ENCODE data around the gene TMEM165.
"Not testable (repeated sequence)": the region's sequence is repeated elsewhere in the genome, so short reads cannot be mapped to it uniquely, and the experiment has no call there.

Gene TMEM165, protein sequence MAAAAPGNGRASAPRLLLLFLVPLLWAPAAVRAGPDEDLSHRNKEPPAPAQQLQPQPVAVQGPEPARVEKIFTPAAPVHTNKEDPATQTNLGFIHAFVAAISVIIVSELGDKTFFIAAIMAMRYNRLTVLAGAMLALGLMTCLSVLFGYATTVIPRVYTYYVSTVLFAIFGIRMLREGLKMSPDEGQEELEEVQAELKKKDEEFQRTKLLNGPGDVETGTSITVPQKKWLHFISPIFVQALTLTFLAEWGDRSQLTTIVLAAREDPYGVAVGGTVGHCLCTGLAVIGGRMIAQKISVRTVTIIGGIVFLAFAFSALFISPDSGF

DNA sequence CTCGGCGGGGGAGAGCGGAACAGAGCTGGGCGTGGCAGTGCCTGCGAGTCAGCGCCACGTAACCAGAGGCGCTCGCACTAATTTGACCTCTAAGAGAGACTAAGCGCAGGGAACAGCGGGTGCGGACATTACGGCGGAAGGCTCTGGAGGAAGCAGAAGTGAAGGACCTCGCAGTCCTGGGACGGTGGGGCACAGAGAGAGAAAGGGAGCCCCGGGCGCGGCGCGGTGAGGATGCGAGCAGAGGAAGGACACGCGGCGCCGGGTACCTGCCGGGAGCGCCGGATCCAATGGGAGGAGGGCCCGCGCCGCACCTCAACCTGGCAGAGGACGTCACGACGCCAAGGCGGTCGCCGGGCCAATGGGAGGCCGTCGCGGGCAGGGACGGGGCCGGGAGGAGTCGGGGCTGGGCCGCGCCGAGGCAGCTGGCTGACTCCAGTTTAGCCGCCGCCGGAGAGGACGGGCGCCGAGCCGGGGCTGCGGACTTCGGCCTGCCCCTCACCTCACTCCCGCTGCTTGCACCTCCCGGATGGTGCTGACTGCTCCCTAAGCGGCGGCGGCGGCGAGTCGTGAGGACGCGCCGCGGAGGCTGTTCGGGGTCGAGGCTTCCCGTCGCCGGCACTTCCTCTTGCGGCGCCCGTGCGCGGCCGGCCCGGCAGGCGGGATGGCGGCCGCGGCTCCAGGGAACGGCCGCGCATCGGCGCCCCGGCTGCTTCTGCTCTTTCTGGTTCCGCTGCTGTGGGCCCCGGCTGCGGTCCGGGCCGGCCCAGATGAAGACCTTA is at the start of gene TMEM165:
Gene TMEM165 (plus strand): TSS at position 429 of the 779 bp plus-strand sequence. CDS start 233 bp downstream, at position 662.
- peak; percentile 95 for DNase-seq

DNA sequence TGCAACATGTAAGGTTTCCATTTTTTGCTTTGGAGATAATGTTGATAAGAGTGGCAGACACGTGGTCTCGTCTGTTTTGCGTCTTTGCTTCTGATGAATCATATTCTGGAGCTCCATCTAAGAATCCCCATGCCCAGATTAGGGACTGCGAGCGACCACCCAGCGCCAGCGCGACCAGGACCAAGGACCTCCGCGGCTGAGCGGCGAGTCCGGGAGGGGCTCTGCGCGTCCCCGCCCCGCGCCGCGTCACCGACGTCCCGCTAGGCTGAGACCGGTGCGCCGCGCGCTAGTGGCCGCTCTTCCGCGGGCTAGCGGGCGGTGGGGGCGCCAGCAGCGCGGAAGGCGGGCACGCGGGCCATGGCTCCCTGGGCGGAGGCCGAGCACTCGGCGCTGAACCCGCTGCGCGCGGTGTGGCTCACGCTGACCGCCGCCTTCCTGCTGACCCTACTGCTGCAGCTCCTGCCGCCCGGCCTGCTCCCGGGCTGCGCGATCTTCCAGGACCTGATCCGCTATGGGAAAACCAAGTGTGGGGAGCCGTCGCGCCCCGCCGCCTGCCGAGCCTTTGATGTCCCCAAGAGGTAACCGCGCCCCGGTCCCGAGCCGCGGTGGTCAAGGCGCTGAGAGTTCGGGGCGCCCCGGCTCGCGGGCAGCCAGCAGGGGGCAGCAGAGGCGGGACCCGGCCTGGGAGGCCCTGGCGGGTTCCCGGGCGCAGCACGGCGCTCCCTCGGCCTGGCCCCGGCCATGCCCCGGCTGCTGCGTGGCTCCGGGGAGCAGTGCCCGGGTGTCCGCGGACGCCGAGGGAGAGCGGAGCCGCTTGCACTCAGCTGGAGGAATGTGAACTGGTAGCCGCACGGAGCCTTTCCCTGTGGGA is 49.5 kb upstream of the TMEM165 start, which contains the start of gene SRD5A3:
Gene SRD5A3 (plus strand): TSS at position 263 of the 871 bp plus-strand sequence. CDS start 95 bp downstream, at position 358.
- peak; percentile 97 for DNase-seq

DNA sequence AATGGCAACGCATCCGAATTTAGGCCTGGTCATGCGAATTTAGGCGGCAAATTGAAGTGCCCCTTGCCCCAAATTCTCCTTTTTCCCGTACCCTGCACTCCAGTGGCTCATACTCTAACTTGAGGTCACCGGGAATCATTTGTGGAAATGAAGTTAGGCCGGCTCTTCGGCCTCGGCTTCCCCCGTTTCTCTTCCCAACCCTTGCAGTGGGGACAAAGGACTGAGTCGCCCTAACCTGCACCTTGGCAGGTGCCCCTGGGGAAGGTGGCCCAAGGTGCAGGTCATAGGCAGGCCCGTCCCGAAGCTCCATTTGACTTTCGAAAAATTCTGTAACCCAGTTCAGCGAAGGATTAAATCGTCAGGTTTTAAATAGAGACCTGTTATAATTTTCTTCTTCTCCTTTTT is 48.9 kb upstream of the TMEM165 start:
- peak; percentile 64 for DNase-seq

DNA sequence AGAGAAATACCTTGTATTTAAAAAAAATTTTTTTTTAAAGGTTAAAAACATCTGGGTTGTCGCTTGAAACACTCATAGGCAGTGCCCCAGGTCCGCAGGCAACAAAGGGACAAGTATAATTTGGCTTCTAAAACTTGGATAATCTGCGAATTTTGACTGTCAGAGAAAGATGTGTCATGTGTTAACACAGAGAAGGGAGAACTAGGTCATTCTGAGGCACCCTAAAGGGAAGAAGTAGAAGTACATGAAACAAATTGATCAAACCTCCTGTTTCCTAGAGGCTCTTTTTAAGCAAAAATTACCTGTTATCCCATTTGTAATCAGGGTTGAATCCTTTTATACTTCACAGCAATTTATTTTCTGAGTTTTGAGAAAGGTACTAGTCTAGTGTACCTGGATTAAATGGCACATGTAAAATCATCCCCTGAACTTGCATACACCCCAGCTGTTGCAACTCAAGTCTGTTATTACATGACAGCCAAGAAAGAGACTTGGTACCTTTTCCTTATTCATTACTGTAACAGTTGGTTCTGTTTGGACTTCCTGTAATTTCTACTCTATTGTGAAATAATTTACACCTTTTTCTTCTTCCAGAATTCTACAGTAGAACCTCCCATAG is 48.0 kb upstream of the TMEM165 start:
- no peak for DNase-seq

DNA sequence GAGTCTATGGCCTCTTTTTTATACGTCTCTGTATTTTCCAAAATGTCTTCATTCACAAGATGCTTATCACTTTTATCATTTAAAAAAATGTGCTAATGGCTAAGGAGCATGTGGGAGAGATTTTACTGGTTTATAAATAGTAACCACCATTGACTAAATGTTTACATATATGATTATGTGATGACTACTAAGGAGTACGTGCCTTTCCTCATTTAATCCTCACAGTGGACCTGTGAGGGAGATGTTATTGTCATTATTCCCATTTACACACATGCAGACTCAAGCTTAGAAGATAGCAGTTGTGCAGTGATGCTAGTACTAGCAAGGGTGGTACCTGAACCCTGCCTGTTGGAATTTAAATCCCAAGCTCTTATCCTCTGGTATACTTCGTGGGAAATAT is 47.3 kb upstream of the TMEM165 start:
- DNase-seq = no peak

DNA sequence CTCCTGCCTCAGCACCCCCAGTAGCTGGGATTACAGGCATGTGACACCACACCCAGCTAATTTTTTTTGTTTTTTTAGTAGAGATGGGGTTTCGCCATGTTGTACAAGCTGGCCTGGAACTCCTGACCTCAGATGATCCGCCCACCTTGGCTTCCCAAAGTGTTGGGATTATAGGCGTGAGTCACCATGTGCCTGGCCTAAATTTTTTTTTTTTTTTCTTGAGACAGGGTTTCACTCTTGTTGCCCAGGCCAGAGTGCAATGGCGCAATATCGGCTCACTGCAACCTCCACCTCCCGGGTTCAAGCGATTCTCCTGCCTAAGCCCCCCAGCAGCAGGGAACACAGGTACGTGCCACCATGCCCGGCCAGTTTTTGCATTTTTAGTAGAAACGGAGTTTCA is 44.9 kb upstream of the TMEM165 start:
- DNase-seq = not testable (repeated sequence)

DNA sequence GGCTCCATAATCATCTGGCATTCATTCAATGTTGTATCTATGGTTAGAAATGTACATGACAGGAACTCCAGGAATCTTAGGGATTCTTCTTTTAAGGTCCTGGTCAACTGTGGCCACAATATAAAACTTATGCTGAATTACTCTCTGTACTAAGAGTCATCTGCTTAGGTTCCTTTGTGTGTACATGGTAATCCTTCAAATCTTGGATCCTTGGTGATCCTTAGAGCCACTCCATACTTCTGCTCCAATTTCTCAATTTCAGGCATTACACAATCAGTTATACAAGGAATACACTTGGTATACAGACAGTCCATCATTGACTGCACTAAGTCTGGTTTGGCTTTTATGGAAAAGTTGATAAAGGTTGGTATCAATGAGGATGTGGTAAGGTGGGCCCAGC is 43.9 kb upstream of the TMEM165 start:
- DNase-seq = no peak

DNA sequence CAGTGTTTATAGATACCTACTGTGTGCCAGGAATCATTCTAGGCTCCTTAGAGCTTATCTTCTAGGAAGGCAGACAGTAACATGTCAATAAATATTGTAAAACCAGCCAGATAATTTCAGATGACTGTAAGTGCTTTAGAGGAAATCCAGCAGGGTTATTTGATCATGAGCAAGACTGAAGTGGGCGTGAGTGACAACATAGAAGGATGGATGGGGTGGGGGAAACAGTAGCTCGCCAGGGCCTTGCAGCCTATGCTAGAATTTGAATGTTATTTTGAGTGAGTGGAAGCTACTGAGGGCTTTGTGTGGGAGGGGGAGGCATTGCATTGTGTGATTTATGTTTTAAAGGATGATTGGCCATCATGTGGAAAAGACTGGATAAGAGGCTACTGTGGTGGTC is 43.0 kb upstream of the TMEM165 start:
- no peak for DNase-seq

DNA sequence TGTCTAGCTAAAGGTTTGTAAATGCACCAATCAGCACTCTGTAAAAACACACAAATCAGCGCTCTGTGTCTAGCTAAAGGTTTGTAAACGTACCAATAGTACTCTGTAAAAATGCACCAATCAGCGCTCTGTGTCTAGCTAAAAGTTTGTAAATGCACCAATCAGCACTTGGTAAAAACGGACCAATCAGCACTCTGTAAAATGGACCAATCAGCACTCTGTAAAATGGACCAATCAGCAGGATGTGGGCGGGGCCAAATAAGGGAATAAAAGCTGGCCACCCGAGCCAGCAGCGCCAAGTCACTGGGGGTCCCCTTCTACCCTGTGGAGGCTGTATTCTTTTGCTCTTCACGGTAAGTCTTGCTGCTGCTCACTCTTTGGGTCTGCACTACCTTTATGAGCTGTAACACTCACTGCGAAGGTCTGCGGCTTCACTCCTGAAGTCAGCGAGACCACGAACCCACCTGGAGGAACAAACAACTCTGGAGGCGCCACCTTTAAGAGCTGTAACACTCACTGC is 42.5 kb upstream of the TMEM165 start:
- not testable (repeated sequence) for DNase-seq

DNA sequence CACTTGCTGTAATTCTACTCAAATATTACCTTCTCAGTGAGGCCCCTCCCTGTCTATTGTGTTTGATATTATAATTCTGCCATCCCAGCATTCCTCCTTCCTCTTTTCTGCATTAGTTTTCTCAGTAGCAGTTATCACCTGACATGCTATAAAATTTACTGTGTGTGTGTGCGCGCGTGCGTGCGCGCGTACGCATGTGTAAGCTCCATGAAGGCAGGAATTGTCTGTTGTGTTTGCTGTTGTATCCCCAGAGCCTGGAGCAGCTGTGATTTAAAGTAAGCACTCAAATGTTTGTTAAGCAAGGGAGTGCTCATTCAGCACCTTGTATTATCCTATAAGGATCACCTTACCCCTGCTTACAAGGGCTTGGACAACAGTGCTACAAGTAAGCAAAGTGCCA is 41.1 kb upstream of the TMEM165 start:
- no peak for DNase-seq

DNA sequence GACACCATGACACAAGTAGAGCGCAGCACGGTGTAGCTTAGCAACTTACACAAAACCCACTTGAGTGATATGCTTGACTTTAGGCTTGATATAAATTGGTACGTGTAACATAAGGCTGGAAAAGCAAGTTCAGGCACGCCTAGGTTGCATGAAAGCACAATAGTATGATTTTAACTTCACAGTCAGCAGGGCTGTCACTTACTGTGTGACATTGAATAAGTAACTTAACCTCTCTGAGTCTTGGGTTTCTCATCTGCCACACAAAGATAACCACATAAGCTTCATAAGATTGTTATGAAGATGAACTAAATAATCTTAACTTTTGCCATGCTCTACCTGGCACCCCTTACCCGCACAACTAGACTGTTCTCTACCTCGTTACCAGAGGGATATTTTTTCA is 40.2 kb upstream of the TMEM165 start:
- no peak for DNase-seq

DNA sequence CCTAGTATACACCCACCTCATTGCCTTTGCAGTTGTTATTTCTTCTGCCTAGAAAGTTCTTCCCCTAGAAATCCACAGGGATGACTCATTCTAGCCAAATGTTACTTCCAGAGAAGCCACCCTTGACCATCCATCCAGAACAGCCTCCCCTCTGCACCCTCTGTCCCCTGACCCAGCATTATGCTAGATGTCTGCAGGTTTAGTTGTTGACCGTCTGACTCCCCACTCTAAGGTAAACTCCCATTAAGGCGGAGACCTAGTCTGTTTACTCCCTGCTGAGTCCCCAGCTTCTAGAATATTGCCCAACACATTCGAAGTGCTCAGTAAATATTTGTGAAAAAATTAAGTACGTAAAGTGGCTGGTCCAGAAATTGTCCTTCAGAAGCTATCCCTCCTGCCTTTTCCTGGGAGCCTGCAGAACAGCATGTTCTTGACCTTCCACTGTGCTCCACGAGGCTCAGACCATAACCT is 38.7 kb upstream of the TMEM165 start:
- DNase-seq = no peak

DNA sequence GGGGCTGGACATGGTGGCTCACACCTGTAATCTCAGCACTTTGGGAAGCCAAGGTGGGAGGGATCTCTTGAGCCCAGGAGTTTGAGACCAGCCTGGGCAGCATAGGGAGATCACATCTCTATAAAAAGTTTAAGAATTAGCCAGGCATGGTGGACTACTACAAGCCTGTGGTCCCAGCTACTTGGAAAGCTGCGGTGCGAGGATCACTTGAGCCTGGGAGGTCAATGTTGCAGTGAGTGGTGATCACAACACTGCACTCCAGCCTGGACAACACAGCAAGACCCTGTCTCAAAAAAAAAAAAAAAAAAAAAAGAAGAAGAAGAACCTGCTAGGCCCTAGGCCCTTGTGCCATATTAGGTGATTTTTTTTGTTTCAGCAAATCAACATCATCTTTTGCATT is 37.5 kb upstream of the TMEM165 start:
- DNase-seq = no peak

DNA sequence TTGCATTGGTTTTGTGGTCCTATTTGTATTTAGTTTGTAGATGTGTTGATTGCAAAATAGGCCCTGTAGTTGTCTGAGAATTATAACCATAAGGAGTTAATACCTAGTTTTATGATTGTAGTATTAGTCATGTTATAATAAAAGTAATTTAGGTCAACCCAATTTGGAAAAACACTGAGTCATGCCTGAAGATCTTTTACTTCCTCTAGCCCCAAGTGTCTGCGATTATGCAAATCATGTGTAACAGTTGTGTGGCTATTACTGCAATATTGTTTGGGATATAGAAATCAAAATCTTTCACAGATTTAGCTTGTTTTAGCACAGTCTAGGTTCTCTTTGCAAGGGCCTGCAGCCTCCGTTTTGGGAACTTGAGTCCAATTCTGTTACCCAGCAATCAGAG is 37.1 kb upstream of the TMEM165 start:
- no peak for DNase-seq

DNA sequence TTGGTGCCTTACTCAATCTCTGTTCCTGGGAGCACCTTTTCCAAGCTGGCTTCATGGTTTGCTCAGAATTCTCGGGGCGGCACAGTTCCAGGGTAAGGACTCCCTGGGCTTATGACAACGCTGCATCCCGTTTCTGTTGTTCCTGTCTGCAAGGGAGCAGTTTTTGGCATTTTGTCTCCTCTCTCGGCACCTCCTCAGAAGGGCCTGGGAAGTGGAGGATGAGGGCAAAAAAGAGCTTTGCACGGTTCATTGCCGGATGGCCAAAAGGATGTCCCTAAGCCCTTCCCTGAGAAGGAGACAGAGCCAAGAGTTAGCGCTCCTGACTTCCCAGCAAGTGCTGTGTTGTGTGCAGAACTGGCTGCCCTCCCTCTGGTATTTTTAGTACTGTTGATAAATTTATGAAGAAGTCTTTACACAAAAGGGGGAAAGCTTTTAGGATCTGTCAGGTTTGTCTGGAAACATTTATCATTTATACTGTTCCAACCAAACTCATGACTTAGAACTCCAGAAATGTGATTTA is 36.3 kb upstream of the TMEM165 start:
- no peak for DNase-seq

DNA sequence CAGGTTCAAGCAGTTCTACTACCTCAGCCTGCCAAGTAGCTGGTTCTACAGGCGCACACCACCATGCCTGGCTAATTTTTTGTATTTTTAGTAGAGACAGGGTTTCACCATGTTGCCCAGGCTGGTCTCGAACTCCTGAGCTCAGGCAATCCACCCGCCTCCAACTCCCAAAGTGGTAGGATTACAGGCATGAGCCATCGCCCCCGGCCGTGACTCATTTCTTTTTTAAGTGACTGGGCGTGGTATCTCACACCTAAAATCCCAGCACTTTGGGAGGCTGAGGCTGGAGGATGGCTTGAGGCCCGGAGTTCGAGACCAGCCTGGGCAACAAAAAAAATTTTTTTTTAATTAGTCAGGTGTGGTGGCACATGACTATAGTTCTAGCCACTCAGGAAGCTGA is 32.8 kb upstream of the TMEM165 start:
- DNase-seq = not testable (repeated sequence)

DNA sequence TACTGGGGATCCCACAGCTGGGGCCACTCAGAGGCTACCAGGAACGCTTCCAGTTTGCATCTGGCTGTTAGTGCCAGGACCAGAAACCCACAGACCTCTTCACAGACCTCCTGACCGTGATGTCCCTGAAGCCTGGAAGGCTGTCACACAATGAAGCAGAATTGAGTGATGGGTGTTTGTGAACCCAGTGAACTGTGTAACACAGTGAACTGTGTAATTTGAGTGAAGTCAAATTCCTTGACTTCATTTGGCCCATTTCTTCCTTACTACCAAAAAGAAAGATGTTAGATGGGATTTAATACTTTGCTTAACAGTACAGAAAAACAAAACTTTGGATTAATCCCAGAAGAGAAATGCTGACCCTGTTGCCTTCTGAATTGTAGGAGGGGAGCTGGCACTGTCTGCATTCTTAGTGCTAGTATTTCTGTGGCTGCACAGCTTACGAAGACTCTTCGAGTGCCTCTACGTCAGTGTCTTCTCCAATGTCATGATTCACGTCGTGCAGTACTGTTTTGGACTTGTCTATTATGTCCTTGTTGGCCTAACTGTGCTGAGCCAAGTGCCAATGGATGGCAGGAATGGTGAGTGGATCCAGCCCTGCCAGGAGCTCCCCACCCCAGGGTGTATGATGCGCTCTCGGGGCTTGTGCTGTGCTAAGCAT is 31.9 kb upstream of the TMEM165 start:
- no peak for DNase-seq

DNA sequence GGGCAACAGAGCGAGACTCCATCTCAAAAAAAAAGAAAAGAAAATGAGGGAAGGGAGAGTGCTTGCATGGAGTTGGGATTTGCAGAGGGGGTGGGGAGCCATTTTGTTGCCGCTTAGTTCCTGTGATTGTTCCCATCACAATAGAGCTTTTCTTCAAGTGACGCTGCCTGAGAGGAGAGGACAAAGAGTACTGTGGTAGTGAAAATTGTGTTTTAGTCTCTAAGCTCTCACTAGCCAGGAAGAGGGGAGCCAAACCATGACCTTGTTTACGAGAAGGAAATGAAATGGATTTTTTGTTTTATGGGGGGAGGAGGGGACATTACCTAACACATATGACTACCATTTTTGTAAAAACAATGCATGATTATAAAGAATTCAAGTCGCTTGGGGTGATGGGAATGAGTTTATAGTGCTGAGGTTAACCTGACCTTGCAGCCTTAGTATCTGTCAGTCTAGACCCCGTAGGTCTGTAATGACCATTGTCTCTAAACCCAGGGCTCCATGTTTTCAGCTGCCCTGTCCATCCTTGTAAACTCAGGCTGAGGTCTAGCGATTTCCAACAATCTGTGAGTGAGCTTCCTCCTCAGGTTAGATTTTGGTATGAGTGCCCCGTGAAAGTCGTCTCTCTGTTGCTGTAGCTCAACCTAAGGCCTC is 30.9 kb upstream of the TMEM165 start:
- DNase-seq = no peak

DNA sequence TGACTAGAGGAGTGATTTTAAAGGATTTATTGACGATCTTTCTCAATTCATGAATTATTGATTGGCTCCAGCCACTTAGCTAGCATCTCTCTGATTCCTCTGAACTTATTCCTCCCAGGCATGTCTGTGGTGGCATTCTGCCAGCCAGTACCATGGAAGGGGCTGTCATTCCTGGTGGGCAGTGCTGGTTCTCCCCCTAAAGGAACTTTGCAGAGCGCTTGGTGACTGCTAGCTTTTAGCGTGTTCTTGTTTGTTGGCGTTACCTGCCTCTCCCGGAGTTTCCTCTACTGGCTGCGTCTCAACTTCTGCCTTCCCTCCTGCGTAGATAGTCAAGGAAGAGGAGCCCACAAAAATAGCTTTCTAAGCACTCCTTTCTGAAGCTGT is 30.4 kb upstream of the TMEM165 start:
- DNase-seq = no peak

DNA sequence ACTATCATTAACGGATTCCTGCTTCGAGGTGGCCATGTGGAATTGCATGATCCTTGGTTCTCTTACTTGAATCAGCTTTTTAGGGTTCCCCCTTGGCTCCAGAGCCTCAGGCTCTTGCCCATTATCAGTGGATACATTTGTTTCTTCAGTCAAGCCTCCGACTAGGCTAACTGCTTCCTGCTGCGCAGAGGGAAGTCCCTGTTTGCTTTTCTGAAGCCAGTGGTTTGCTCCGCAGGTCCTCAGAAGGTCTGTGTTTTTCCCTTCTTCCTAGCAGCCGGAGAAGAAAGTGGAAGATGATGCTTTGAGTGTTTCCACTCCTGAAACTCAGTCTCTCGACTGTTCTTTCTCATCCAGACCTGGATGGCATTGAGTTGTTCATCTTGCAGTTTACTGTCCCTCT is 29.1 kb upstream of the TMEM165 start:
- DNase-seq = no peak

DNA sequence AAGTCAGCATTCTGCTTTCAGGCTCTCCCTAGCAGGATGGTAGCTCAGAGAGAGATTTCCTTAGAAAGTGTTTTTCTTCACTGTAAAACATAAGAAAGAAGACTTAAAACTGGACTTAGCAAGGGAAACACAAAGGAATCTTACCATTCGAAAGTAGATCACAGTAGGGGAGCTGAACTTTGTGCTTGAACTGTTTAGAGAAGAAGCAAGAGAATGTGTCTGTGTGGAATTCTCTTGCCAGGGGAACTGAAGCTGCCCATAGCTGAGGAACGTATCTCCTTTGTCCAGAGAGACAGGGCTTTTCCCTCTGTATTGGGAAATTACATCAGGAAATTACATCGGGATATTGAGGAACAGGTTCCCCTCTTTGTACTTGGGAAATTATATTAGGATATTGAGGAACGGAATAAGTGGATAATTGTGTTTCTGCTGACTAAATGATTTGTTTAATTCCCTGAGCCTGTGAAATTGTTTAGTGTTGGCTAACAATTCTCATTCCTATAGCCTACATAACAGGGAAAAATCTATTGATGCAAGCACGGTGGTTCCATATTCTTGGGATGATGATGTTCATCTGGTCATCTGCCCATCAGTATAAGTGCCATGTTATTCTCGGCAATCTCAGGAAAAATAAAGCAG is 28.6 kb upstream of the TMEM165 start:
- no peak for DNase-seq
